ENCODE data around the gene SP9.

SP9 gene

DNA sequence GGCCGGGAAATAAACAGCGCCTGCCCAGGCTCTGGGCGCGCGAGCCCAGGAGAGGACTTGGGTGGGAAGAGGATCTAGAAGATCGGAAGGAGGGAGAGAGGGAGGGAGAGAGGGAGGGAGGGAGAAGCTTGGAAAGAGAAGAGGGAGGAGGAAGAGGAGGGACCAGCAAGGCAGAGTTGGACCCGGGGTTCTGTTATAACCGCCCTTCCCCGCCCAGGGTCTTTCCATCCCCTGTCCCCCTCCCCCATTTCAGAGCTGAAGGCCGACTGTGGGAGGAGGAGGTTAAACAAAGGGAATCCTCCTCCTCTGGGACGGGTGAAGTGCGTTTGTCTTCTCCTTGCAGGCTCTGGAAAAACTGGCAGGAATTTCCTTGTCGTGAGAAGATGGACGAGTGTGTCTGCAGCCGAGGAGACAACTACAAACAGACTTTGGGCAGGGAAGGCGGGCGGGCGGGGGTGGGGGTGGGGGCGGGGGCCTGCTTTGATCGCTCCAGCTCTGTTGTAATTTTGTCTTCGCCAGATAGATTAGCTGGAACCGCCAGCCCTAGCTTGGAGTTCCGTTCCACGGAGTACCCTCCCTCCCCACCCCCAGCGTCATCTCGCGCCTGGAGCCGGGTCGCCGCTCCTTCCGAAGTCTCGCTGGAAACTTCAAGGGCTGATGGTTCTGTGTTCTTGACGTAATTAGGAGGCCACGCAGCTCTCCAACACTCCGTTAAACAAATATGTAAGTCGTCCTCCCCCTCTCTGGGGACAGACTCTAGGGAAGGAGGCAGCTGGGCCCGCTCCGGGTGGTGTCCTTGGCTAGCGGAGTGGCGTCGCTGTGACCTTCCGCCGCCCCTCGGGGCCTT is 6.4 kb upstream of the SP9 start:
- TF ChIP-seq FOXP2 (optimal IDR thresholded peaks at IDR 0.05; ENCODE audit: borderline replicate concordance, extremely low read depth, extremely low read length, insufficient read depth) (no peak), SIN3A (IDR thresholded peaks at IDR 0.05; ENCODE audit: borderline replicate concordance, insufficient read depth, low read length) (no peak)

DNA sequence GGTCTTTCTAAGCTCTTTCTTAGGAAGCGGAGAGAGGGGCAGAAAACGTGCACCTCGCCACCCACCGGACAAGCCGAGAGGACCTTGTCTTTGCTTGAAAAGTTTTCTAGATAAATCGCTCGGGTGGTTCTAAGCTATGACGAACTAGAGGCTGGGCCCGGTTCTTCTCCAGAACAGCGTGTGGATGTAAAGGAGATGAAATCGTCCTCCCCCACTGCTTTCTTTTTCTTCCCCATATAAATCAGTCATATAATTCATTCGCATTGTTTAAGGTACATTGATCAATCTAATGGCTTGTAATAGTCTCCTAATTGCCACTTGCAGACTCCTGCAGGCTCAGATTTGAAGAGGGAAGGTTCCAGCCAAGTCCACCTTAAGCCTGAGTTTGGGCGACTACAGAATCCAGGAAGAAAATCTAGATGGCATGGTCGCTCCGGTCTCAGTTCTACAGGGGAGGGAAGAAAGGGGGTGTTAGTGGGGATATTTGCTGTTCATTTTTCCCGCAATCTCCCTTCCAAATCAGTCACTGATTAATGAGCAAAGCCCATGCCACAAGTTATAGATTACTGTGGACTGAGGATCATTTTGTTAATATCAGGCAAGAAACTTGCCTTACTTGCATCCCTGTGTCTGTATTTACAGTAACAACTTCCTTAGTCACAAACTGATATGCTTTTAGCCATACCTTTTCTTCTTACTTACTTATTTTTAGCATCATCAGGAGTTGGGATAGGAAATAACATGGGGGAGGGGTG is 5.6 kb upstream of the SP9 start:
- TF ChIP-seq SIN3A (IDR thresholded peaks at IDR 0.05; ENCODE audit: borderline replicate concordance, insufficient read depth, low read length): no peak
- TF ChIP-seq TAF1 (IDR thresholded peaks at IDR 0.05; ENCODE audit: borderline replicate concordance, insufficient read depth, low read length): no peak
- no peak for TF ChIP-seq FOXP2 (optimal IDR thresholded peaks at IDR 0.05; ENCODE audit: borderline replicate concordance, extremely low read depth, extremely low read length, insufficient read depth)
- TF ChIP-seq POLR2AphosphoS5 (IDR thresholded peaks at IDR 0.05; ENCODE audit: low read depth, low read length): no peak
- TF ChIP-seq, protein P1, sequence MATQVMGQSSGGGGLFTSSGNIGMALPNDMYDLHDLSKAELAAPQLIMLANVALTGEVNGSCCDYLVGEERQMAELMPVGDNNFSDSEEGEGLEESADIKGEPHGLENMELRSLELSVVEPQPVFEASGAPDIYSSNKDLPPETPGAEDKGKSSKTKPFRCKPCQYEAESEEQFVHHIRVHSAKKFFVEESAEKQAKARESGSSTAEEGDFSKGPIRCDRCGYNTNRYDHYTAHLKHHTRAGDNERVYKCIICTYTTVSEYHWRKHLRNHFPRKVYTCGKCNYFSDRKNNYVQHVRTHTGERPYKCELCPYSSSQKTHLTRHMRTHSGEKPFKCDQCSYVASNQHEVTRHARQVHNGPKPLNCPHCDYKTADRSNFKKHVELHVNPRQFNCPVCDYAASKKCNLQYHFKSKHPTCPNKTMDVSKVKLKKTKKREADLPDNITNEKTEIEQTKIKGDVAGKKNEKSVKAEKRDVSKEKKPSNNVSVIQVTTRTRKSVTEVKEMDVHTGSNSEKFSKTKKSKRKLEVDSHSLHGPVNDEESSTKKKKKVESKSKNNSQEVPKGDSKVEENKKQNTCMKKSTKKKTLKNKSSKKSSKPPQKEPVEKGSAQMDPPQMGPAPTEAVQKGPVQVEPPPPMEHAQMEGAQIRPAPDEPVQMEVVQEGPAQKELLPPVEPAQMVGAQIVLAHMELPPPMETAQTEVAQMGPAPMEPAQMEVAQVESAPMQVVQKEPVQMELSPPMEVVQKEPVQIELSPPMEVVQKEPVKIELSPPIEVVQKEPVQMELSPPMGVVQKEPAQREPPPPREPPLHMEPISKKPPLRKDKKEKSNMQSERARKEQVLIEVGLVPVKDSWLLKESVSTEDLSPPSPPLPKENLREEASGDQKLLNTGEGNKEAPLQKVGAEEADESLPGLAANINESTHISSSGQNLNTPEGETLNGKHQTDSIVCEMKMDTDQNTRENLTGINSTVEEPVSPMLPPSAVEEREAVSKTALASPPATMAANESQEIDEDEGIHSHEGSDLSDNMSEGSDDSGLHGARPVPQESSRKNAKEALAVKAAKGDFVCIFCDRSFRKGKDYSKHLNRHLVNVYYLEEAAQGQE (IDR thresholded peaks at IDR 0.05; ENCODE audit: insufficient read depth in 1 of 2, low read depth in 2 of 2, low read length in 2 of 2): no peak

DNA sequence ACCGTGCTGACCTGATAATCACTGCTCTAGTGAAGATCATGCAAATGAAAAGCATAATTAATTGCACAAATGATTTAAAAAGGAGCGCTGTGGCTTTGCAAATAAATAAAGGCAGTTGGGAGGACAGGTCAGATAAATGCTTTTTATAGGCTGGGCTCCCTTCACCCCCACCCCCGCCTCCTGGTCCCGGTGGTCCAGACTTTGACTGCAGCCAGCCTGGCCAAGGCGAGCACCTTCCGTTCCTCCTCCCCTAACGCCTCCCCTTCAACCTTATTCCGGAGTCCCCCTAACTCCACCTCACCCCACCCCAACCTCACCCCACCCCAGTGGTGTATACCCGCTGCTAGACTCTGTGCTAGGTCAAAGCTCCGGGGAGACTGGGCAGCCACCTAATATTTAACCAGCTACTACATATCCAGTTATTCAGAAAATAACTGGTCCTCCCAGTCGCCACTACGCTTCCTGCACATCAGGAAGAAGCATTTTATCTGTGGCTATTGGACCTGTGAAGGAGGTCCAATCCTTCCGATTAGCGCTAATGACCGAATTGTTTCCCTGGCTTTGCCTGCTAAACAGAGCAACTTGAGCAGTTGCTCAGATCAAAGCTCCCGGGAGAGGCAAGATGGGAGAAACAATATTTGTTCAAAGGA is 3.7 kb upstream of the SP9 start:
- TF ChIP-seq FOXP2 (optimal IDR thresholded peaks at IDR 0.05; ENCODE audit: borderline replicate concordance, extremely low read depth, extremely low read length, insufficient read depth): no peak
- no peak for TF ChIP-seq TAF1 (IDR thresholded peaks at IDR 0.05; ENCODE audit: borderline replicate concordance, insufficient read depth, low read length)
- TF ChIP-seq, protein P1 (IDR thresholded peaks at IDR 0.05; ENCODE audit: insufficient read depth in 1 of 2, low read depth in 2 of 2, low read length in 2 of 2): no peak
- no peak for TF ChIP-seq POLR2AphosphoS5 (IDR thresholded peaks at IDR 0.05; ENCODE audit: low read depth, low read length)

DNA sequence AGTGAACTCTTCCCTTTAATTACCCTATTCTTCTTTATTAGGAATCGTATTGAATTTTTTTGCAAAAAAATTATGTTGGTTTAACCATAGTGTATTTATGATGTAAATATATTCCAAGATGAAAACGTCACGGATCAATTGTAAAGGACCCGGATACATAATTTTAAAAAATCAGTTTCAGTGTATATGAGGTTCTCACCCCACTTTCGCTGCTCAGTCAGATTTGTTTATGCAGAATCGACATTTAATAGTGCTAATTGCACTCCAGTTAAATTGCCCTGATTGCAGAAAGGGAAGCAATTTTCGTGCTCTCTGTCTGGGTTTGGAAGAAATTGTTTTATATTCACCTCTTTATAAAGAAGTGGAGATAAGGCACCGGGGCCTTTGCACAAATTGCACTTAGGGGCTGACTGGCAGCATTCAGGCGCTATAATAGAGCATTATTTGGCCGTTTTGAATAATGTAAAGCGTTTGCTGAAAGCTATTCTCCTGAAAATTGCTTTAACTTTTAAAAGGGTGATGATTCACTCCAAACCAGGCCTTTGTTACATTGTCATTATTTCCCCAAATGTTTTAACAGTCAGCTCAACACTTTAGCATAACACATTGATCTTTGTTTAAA is 3.0 kb upstream of the SP9 start:
- no peak for TF ChIP-seq FOXP2 (optimal IDR thresholded peaks at IDR 0.05; ENCODE audit: borderline replicate concordance, extremely low read depth, extremely low read length, insufficient read depth)
- TF ChIP-seq, protein P1 (IDR thresholded peaks at IDR 0.05; ENCODE audit: insufficient read depth in 1 of 2, low read depth in 2 of 2, low read length in 2 of 2): no peak
- TF ChIP-seq SIN3A (IDR thresholded peaks at IDR 0.05; ENCODE audit: borderline replicate concordance, insufficient read depth, low read length): no peak
- TF ChIP-seq POLR2AphosphoS5 (IDR thresholded peaks at IDR 0.05; ENCODE audit: low read depth, low read length): no peak
- TF ChIP-seq TAF1 (IDR thresholded peaks at IDR 0.05; ENCODE audit: borderline replicate concordance, insufficient read depth, low read length): no peak

Data from PFSK-1 (cell line).